HCT116 (cell line): ENCODE measurements around the gene AKAP13. TPM values are rescaled to one million over a fixed set of nuclear protein-coding genes. Genes with fewer than 3 reads are reported as not detected.

Experiments used
- ATAC-seq: fragments of 200-7000 bp; cut with Tn5 transposase; 2 replicates; pipeline ENCODE4 v1.9.1; 2020; ENCODE audit warnings: mild to moderate bottlenecking, moderate library complexity
- BruUV-seq: library from RNA; stranded (reverse); fragments of 400-500 nt; replicated peaks from 2 replicates; lab custom pipeline; 2021; lab: Mats Ljungman, UMichigan
- CTCF ChIA-PET: fragments of 300-600 bp; sonication (Branson Sonifier 250); formaldehyde crosslinking; loops from one replicate; lab custom pipeline; 2021; ENCODE audit warnings: antibody characterized with exemption; lab: Charles Lee
- POLR2A ChIA-PET: fragments of 300-600, 350-600 bp; sonication (Branson Sonifier 250); formaldehyde crosslinking; loops from one replicate; lab custom pipeline; 2021; ENCODE audit warnings: antibody characterized with exemption; lab: Charles Lee
- RAD21 ChIA-PET, 2 experiments: fragments of 300-600 bp; sonication (Branson Sonifier 250); formaldehyde crosslinking; loops; one replicate each; lab custom pipeline; 2023; ENCODE audit warnings: low total read pairs in 2 of 2; ENCODE audit not compliant: uncharacterized antibody in 2 of 2, unreplicated experiment in 2 of 2, low non-redundant PET in 1 of 2; lab: Charles Lee
- DNase-seq: peaks from one replicate; pipeline ENCODE4 v3.0.0-alpha.2; 2010; ENCODE audit warnings: low read depth, low spot score
- H2AFZ ChIP-seq: fragments of 200-600 bp; shearing (Covaris generic), sonication (generic); 2 replicates; pipeline ENCODE4 v1.6.1; 2017; ENCODE audit warnings: low read depth, mixed run types, mixed read lengths, antibody characterized with exemption, low read length; ENCODE audit not compliant: poor library complexity, severe bottlenecking
- H3K27ac ChIP-seq: 2 replicates; pipeline ENCODE4 v1.5.1; 2012; ENCODE audit warnings: low read depth, low read length
- H3K27me3 ChIP-seq: fragments of 200-600 bp; sonication (generic); 2 replicates; pipeline ENCODE4 v1.6.1; 2016; ENCODE audit warnings: mixed run types, low read length, mixed read lengths; ENCODE audit not compliant: insufficient read depth
- H3K36me3 ChIP-seq, 2 experiments: fragments of 200-500 bp in 1 of 2; fragments of 200-600 bp in 1 of 2; sonication (Bioruptor generic) in 1 of 2; sonication (generic) in 1 of 2; 2 replicates each; pipeline versions ENCODE4 v1.5.1 to v1.6.1; 2014 to 2016; ENCODE audit warnings: low read length in 2 of 2, inconsistent platforms in 1 of 2, mixed read lengths in 1 of 2, mixed run types in 1 of 2; ENCODE audit not compliant: insufficient read depth in 2 of 2, control insufficient read depth in 1 of 2
- H3K4me1 ChIP-seq, 2 experiments: fragments of 200-600 bp in 1 of 2; sonication (generic) in 1 of 2; 2 replicates each; pipeline versions ENCODE4 v1.5.1 to v1.6.1; 2012 to 2017; ENCODE audit warnings: low read length in 2 of 2, inconsistent platforms in 1 of 2, mild to moderate bottlenecking in 1 of 2, mixed read lengths in 1 of 2, mixed run types in 1 of 2, moderate library complexity in 1 of 2; ENCODE audit not compliant: insufficient read depth in 2 of 2, control insufficient read depth in 1 of 2
- H3K4me2 ChIP-seq: fragments of 200-600 bp; sonication (generic); 2 replicates; pipeline ENCODE4 v1.6.1; 2017; ENCODE audit warnings: mixed run types, low read length, mixed read lengths
- H3K4me3 ChIP-seq, 2 experiments: fragments of 200-600 bp in 1 of 2; sonication (generic) in 1 of 2; replicated peaks in 1 of 2; 2 replicates each; pipeline ENCODE4 v1.5.1; 2011 to 2016; ENCODE audit warnings: low read length in 2 of 2, control low read depth in 1 of 2, low read depth in 1 of 2, mild to moderate bottlenecking in 1 of 2, mixed read lengths in 1 of 2, mixed run types in 1 of 2
- H3K79me2 ChIP-seq: fragments of 200-600 bp; sonication (generic); 2 replicates; pipeline ENCODE4 v1.6.1; 2017; ENCODE audit warnings: mild to moderate bottlenecking, mixed run types, low read length, moderate library complexity, mixed read lengths; ENCODE audit not compliant: insufficient read depth
- H3K9ac ChIP-seq: fragments of 200-600 bp; sonication (generic); 2 replicates; pipeline ENCODE4 v1.6.1; 2016; ENCODE audit warnings: low read length, mixed read lengths
- H3K9me2 ChIP-seq: fragments of 200-600 bp; sonication (generic), shearing (Covaris generic); 2 replicates; pipeline ENCODE4 v1.6.1; 2017; ENCODE audit warnings: mixed run types, mild to moderate bottlenecking, moderate library complexity; ENCODE audit not compliant: insufficient read depth
- H3K9me3 ChIP-seq, 2 experiments: fragments of 200-500 bp in 1 of 2; fragments of 200-600 bp in 1 of 2; sonication (Bioruptor generic) in 1 of 2; sonication (generic) in 1 of 2; 2 replicates each; pipeline ENCODE4 v1.6.1; 2014 to 2017; ENCODE audit warnings: low read length in 2 of 2, mixed read lengths in 2 of 2, inconsistent platforms in 1 of 2, low read depth in 1 of 2, mild to moderate bottlenecking in 1 of 2, mixed run types in 1 of 2, moderate library complexity in 1 of 2; ENCODE audit not compliant: control insufficient read depth in 1 of 2, insufficient read depth in 1 of 2
- H4K20me1 ChIP-seq: fragments of 200-600 bp; sonication (generic), shearing (Covaris generic); 2 replicates; pipeline ENCODE4 v1.6.1; 2017; ENCODE audit warnings: mixed run types, mild to moderate bottlenecking, moderate library complexity; ENCODE audit not compliant: insufficient read depth
- CTCF ChIP-seq, 3 experiments: fragments of 200-600 bp in 1 of 3; sonication (generic) in 1 of 3; IDR thresholded peaks in 2 of 3; conservative IDR thresholded peaks in 1 of 3; 2 replicates each; pipeline ENCODE4 v1.5.1; 2012 to 2017; ENCODE audit warnings: low read depth in 2 of 3, low read length in 2 of 3, antibody characterized with exemption in 1 of 3, borderline replicate concordance in 1 of 3, control low read depth in 1 of 3, mild to moderate bottlenecking in 1 of 3, mixed read lengths in 1 of 3, mixed run types in 1 of 3, moderate library complexity in 1 of 3; ENCODE audit not compliant: insufficient read depth in 1 of 3
- ELF1 ChIP-seq: IDR thresholded peaks from 2 replicates; pipeline ENCODE4 v1.6.1; 2012; ENCODE audit warnings: low read depth, borderline replicate concordance
- FOSL1 ChIP-seq: IDR thresholded peaks from 2 replicates; pipeline ENCODE4 v1.6.1; 2012; ENCODE audit warnings: low read depth
- MAX ChIP-seq: IDR thresholded peaks from 2 replicates; pipeline ENCODE4 v1.6.1; 2012
- POLR2AphosphoS5 ChIP-seq: IDR thresholded peaks from 2 replicates; pipeline ENCODE4 v1.6.1; 2011; ENCODE audit warnings: mild to moderate bottlenecking, low read depth, low read length, moderate library complexity
- REST ChIP-seq: IDR thresholded peaks from 2 replicates; pipeline ENCODE4 v1.6.1; 2012; ENCODE audit warnings: low read depth
- SIN3A ChIP-seq: IDR thresholded peaks from 2 replicates; pipeline ENCODE4 v1.6.1; 2012; ENCODE audit warnings: low read depth
- SRF ChIP-seq: IDR thresholded peaks from 2 replicates; pipeline ENCODE4 v1.6.1; 2012; ENCODE audit warnings: low read depth
- YY1 ChIP-seq: IDR thresholded peaks from 2 replicates; pipeline ENCODE4 v1.6.1; 2011; ENCODE audit warnings: low read length, low read depth, moderate library complexity, mild to moderate bottlenecking; ENCODE audit not compliant: insufficient replicate concordance; ENCODE audit errors: extremely low read depth
- intact Hi-C: fragments of 100-400 bp; cut with micrococcal nuclease; formaldehyde crosslinking; loops from 2 replicates; pipeline ENCODE4 v1.10.0; 2022
- total RNA-seq: library from RNA; stranded (reverse); gene quantifications from one replicate; pipeline ENCODE4 v1.2.1, GENCODE V29; 2021; ENCODE audit not compliant: unreplicated experiment

Gene AKAP13
- total RNA-seq, 1 experiment from 2014 or later, result 43.1 TPM

- no peak overlapping the region for H3K4me3 ChIP-seq
- ChIA-PET POLR2A (no interaction called here), RAD21 (no interaction called here), CTCF (no interaction called here)
- no peaks in the 10 kb centered on the region for H3K36me3 ChIP-seq
- H3K9ac ChIP-seq, result no peak overlapping the region
- H3K79me2 ChIP-seq, result peaks cover 53% of the 10 kb centered on the region
- no peak for DNase-seq
- TF ChIP-seq ELF1, result no peak
- no peak for TF ChIP-seq YY1
- TF ChIP-seq REST, result no peak
- no peak for TF ChIP-seq SIN3A
- TF ChIP-seq MAX, result no peak
- TF ChIP-seq SRF, result no peak
- no peak for TF ChIP-seq FOSL1
- no peak for TF ChIP-seq POLR2AphosphoS5
- TF ChIP-seq CTCF (IDR thresholded peaks at IDR 0.05 in 2 of 3, conservative IDR thresholded peaks at IDR 0.05 in 1 of 3; ENCODE audit: borderline replicate concordance in 1 of 3, insufficient read depth in 1 of 3, low read depth in 2 of 3, low read length in 2 of 3), result no peak
- no peaks in the 10 kb centered on the region for H3K9me2 ChIP-seq
- H3K4me1 ChIP-seq, result peaks cover 23 to 27% of the 10 kb centered on the region in 2 experiments; a peak in 3 of 4 replicates
- H4K20me1 ChIP-seq, result 0 out of 2 replicates have a peak, but pooled peaks cover 3% of the 10 kb centered on the region
- no peak overlapping the region for H2AFZ ChIP-seq
- peak overlapping the region; percentile 51 for H3K4me2 ChIP-seq
- intact Hi-C loops, result no loop called here
- H3K27ac ChIP-seq, result peak overlapping the region; percentile 4; the same call in 1 of the 2 replicates
- ATAC-seq, result peak; percentile 25
- BruUV-seq, result no TSS peak
- H3K9me3 ChIP-seq, result no peaks in the 10 kb centered on the region
- no peaks in the 10 kb centered on the region for H3K27me3 ChIP-seq
Observed at GRCh38 chr15:85458764-85459163, 78.4 kb downstream of the AKAP13 start.
